Endometrial microvascular endothelial cells (primary cell): Measurements from ENCODE around the gene FPR1. TPM values are rescaled to one million over a fixed set of nuclear protein-coding genes. Genes with fewer than 3 reads are reported as not detected.
"Not testable (repeated sequence)": the region's sequence is repeated elsewhere in the genome, so short reads cannot be mapped to it uniquely, and the experiment has no call there.

Source experiments
- in situ Hi-C: cut with HindIII; loops from 2 replicates; pipeline ENCODE4 v1.10.0; 2017; ENCODE audit warnings: low sequenced_read_pairs, low pct_unique_long_range_greater_than_20kb; ENCODE audit errors: inconsistent ontology term
- total RNA-seq: library from RNA; depleted of rRNA; stranded (reverse); fragments of >200 nt; gene quantifications from one replicate; pipeline ENCODE4 v1.2.3, GENCODE V29; 2015; ENCODE audit errors: inconsistent ontology term

The FPR1 gene
- total RNA-seq, 1 donor from 2014 or later = not detected

- in situ Hi-C loops = no loop called here
Observed at GRCh38 chr19:51742789-51743188, 8.9 kb downstream of the FPR1 start.

- in situ Hi-C loops = no loop called here
Observed at GRCh38 chr19:51740356-51740755, 11.3 kb downstream of the FPR1 start.

GRCh38 chr19:51739466-51740213 is 12.0 kb downstream of the FPR1 start:
- in situ Hi-C loops = no loop called here

- in situ Hi-C loops = not testable (repeated sequence)
Observed at GRCh38 chr19:51738523-51738922, 13.2 kb downstream of the FPR1 start.

- in situ Hi-C loops = no loop called here
Observed at GRCh38 chr19:51737924-51738323, 13.8 kb downstream of the FPR1 start.

- in situ Hi-C loops = no loop called here
Observed at GRCh38 chr19:51737389-51737788, 14.3 kb downstream of the FPR1 start.

- in situ Hi-C loops = no loop called here
Observed at GRCh38 chr19:51735759-51736449, 15.8 kb downstream of the FPR1 start.

GRCh38 chr19:51733742-51734522 is 17.7 kb downstream of the FPR1 start:
- in situ Hi-C loops = no loop called here

GRCh38 chr19:51729781-51730180 is 21.9 kb downstream of the FPR1 start:
- in situ Hi-C loops = no loop called here

GRCh38 chr19:51727349-51727880 is 24.3 kb downstream of the FPR1 start:
- in situ Hi-C loops = no loop called here

- in situ Hi-C loops = no loop called here
Observed at GRCh38 chr19:51726049-51726448, 25.6 kb downstream of the FPR1 start.

- in situ Hi-C loops = no loop called here
Observed at GRCh38 chr19:51724543-51724942, 27.1 kb downstream of the FPR1 start.

- in situ Hi-C loops = no loop called here
Observed at GRCh38 chr19:51722492-51722891, 29.2 kb downstream of the FPR1 start.

GRCh38 chr19:51721905-51722304 is 29.8 kb downstream of the FPR1 start:
- in situ Hi-C loops = no loop called here

GRCh38 chr19:51719251-51719988 is 32.3 kb downstream of the FPR1 start:
- in situ Hi-C loops = no loop called here

GRCh38 chr19:51716925-51717324 is 34.8 kb downstream of the FPR1 start:
- in situ Hi-C loops = no loop called here

- in situ Hi-C loops = no loop called here
Observed at GRCh38 chr19:51715850-51716249, 35.8 kb downstream of the FPR1 start.

- in situ Hi-C loops = no loop called here
Observed at GRCh38 chr19:51714848-51715247, 36.8 kb downstream of the FPR1 start.
